Activated naive CD4-positive, alpha-beta T cell treated with anti-CD3 and anti-CD28 coated beads, Interleukin-2, amount 10 ng/mL, durations not matched to agents 7 days and 5 days (primary cell): ENCODE data around the gene SZRD1.

Source experiments
- CTCF ChIA-PET: fragments of 350-600 bp; sonication (Branson Sonifier 250); formaldehyde crosslinking; loops from one replicate; lab custom pipeline; 2021; ENCODE audit warnings: antibody characterized with exemption; lab: Charles Lee
- DNase-seq: peaks from one replicate; pipeline ENCODE4 v3.0.0-alpha.2; 2020
- H3K27ac Mint-ChIP-seq: one replicate; pipeline ENCODE4 v1.8.0; 2021; ENCODE audit warnings: mild to moderate bottlenecking, moderate library complexity, mixed read lengths
- H3K27me3 Mint-ChIP-seq: one replicate; pipeline ENCODE4 v1.8.0; 2021; ENCODE audit warnings: mild to moderate bottlenecking, mixed read lengths
- H3K36me3 Mint-ChIP-seq: one replicate; pipeline ENCODE4 v1.8.0; 2021; ENCODE audit warnings: mixed read lengths
- H3K4me1 Mint-ChIP-seq: one replicate; pipeline ENCODE4 v1.8.0; 2021; ENCODE audit warnings: mixed read lengths
- H3K4me3 Mint-ChIP-seq: one replicate; pipeline ENCODE4 v1.8.0; 2021; ENCODE audit warnings: mild to moderate bottlenecking, moderate library complexity, mixed read lengths
- H3K9me3 Mint-ChIP-seq: one replicate; pipeline ENCODE4 v1.8.0; 2021; ENCODE audit warnings: mixed read lengths

The SZRD1 gene

GRCh38 chr1:16394977-16395376, 27.9 kb downstream of the SZRD1 start:
- H3K36me3 Mint-ChIP-seq: peaks cover 34% of the 10 kb centered on the region
- H3K27me3 Mint-ChIP-seq: no peaks in the 10 kb centered on the region
- DNase-seq: no peak
- H3K9me3 Mint-ChIP-seq: no peaks in the 10 kb centered on the region
- H3K27ac Mint-ChIP-seq: peak overlapping the region; percentile 65
- H3K4me3 Mint-ChIP-seq: no peak overlapping the region
- CTCF ChIA-PET: no interaction called here
- peaks cover 31% of the 10 kb centered on the region for H3K4me1 Mint-ChIP-seq

DNA sequence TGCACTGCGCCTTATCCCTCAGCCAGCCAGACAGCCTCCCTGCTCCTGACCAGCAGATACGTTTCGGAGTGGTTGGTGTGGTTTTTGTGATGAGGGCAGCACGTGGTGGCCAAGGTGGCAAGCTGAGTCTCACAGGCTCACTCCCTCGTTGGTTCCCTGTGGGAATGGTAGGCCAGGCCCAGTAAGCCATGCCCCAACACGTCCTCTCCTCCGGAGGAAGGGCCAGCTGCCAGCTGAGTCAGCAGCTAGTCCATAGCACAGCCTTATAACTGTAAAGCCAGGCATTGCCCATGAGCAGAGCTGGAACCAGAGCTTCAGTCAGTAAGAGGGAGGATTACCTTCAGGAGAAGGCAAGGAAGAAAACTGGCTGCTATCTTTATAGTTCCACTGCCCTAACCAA, 29.5 kb downstream of the SZRD1 start:
- H3K36me3 Mint-ChIP-seq: peaks cover 25% of the 10 kb centered on the region
- peaks cover 15% of the 10 kb centered on the region for H3K4me1 Mint-ChIP-seq
- peak overlapping the region; percentile 37 for H3K27ac Mint-ChIP-seq
- no peak overlapping the region for H3K4me3 Mint-ChIP-seq
- H3K9me3 Mint-ChIP-seq: no peaks in the 10 kb centered on the region
- no peaks in the 10 kb centered on the region for H3K27me3 Mint-ChIP-seq
- CTCF ChIA-PET: no interaction called here
- DNase-seq: no peak

GRCh38 chr1:16397120-16397519, 30.1 kb downstream of the SZRD1 start:
- no peak overlapping the region for H3K27ac Mint-ChIP-seq
- H3K9me3 Mint-ChIP-seq: no peaks in the 10 kb centered on the region
- peaks cover 10% of the 10 kb centered on the region for H3K4me1 Mint-ChIP-seq
- H3K4me3 Mint-ChIP-seq: no peak overlapping the region
- peaks cover 25% of the 10 kb centered on the region for H3K36me3 Mint-ChIP-seq
- no peaks in the 10 kb centered on the region for H3K27me3 Mint-ChIP-seq
- CTCF ChIA-PET: no interaction called here
- no peak for DNase-seq

- CTCF ChIA-PET: no interaction called here
- peak overlapping the region; percentile 11 for H3K27ac Mint-ChIP-seq
Observed at GRCh38 chr1:16398371-16398953, 31.4 kb downstream of the SZRD1 start.

GRCh38 chr1:16402742-16403141, 35.7 kb downstream of the SZRD1 start:
- Mint-ChIP-seq H3K36me3 (peaks cover 10% of the 10 kb centered on the region), H3K9me3 (no peaks in the 10 kb centered on the region), H3K4me1 (no peaks in the 10 kb centered on the region), H3K27ac (no peak overlapping the region), H3K4me3 (no peak overlapping the region), H3K27me3 (peaks cover 13% of the 10 kb centered on the region)
- DNase-seq: no peak
- CTCF ChIA-PET: no interaction called here

More at GRCh38 chr1:16398371-16398953, 31.4 kb downstream of the SZRD1 start:
- H3K36me3 Mint-ChIP-seq: peaks cover 20% of the 10 kb centered on the region
- no peaks in the 10 kb centered on the region for H3K4me1 Mint-ChIP-seq
- no peaks in the 10 kb centered on the region for H3K27me3 Mint-ChIP-seq
- H3K9me3 Mint-ChIP-seq: no peaks in the 10 kb centered on the region
- no peak for DNase-seq
- H3K4me3 Mint-ChIP-seq: no peak overlapping the region

DNA sequence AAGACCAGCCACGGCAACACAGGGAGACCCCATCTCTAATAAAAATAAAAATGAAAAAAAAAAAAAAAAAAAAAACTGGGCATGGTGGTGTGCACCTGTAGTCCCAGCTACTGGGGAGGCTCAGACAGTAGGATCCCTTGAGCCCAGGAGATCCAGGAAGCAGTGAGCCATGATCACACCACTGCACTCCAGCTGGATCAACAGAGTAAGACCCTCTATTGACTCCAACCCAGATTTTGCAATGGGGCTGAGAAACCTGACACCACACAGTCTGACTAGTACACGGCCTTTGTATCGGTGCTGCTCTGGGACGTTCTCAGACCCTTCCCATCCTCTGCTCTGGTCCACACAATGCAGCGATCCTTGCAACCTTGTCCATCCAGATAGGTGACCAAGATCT, 38.4 kb downstream of the SZRD1 start:
- no peak for DNase-seq
- CTCF ChIA-PET: no interaction called here
- H3K36me3 Mint-ChIP-seq: no peaks in the 10 kb centered on the region
- H3K4me3 Mint-ChIP-seq: no peak overlapping the region
- peaks cover 32% of the 10 kb centered on the region for H3K27me3 Mint-ChIP-seq
- H3K9me3 Mint-ChIP-seq: no peaks in the 10 kb centered on the region
- no peaks in the 10 kb centered on the region for H3K4me1 Mint-ChIP-seq
- no peak overlapping the region for H3K27ac Mint-ChIP-seq

GRCh38 chr1:16406868-16407267, 39.8 kb downstream of the SZRD1 start:
- Mint-ChIP-seq H3K36me3 (no peaks in the 10 kb centered on the region), H3K4me3 (no peak overlapping the region), H3K9me3 (no peaks in the 10 kb centered on the region), H3K4me1 (no peaks in the 10 kb centered on the region), H3K27me3 (peaks cover 37% of the 10 kb centered on the region), H3K27ac (no peak overlapping the region)
- CTCF ChIA-PET: no interaction called here
- no peak for DNase-seq

- Mint-ChIP-seq H3K27me3 (peaks cover 49% of the 10 kb centered on the region), H3K4me3 (no peak overlapping the region), H3K36me3 (no peaks in the 10 kb centered on the region), H3K9me3 (no peaks in the 10 kb centered on the region), H3K4me1 (no peaks in the 10 kb centered on the region), H3K27ac (no peak overlapping the region)
- DNase-seq: no peak
- CTCF ChIA-PET: no interaction called here
Observed at GRCh38 chr1:16409536-16410152, 42.6 kb downstream of the SZRD1 start.

DNA sequence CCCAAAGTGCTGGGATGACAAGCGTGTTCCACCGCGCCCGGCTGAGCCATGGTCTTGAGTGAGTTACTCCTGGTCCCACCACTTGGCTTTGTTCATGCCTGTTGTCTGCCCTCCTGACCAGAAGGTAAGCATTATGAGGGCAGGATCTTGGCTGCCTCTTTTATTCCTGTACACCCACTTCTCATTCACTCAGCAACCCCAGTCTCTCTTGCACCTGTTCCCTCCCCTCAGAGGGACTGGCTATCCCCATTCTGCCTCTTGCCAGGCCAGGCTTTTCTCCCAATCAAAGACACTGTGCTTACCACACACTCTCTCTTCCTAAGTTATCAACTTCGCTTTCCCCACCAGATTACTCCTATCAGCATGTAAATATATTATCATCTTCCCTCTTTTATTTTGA, 43.8 kb downstream of the SZRD1 start:
- DNase-seq: no peak
- Mint-ChIP-seq H3K36me3 (no peaks in the 10 kb centered on the region), H3K9me3 (no peaks in the 10 kb centered on the region), H3K27me3 (peaks cover 45% of the 10 kb centered on the region), H3K4me3 (no peak overlapping the region), H3K27ac (no peak overlapping the region), H3K4me1 (no peaks in the 10 kb centered on the region)
- CTCF ChIA-PET: no interaction called here

GRCh38 chr1:16413191-16413590, 46.1 kb downstream of the SZRD1 start:
- DNase-seq: no peak
- H3K36me3 Mint-ChIP-seq: no peaks in the 10 kb centered on the region
- peaks cover 4% of the 10 kb centered on the region for H3K4me1 Mint-ChIP-seq
- CTCF ChIA-PET: no interaction called here
- peaks cover 40% of the 10 kb centered on the region for H3K27me3 Mint-ChIP-seq
- no peaks in the 10 kb centered on the region for H3K9me3 Mint-ChIP-seq
- no peak overlapping the region for H3K27ac Mint-ChIP-seq
- no peak overlapping the region for H3K4me3 Mint-ChIP-seq

GRCh38 chr1:16418823-16419425, 51.9 kb downstream of the SZRD1 start:
- peaks cover 45% of the 10 kb centered on the region for H3K4me1 Mint-ChIP-seq
- peaks cover 5% of the 10 kb centered on the region for H3K27me3 Mint-ChIP-seq
- H3K9me3 Mint-ChIP-seq: no peaks in the 10 kb centered on the region
- H3K36me3 Mint-ChIP-seq: peaks cover 1% of the 10 kb centered on the region
- DNase-seq: no peak
- H3K27ac Mint-ChIP-seq: peak overlapping the region; percentile 92
- CTCF ChIA-PET: interaction anchor here (2.0 kb wide), 1 partner anchor 44 kb away, joined by 4 read pairs; no protein-coding TSS in a partner anchor
- no peak overlapping the region for H3K4me3 Mint-ChIP-seq

GRCh38 chr1:16420424-16421118, 53.5 kb downstream of the SZRD1 start:
- H3K9me3 Mint-ChIP-seq: no peaks in the 10 kb centered on the region
- CTCF ChIA-PET: interaction anchor here (0.8 to 2.6 kb wide), 5 partner anchors 20 to 57 kb away, joined by 3 to 12 read pairs (median 4); partner anchors contain the start of gene NECAP2
- peak; percentile 82 for DNase-seq
- peaks cover 10% of the 10 kb centered on the region for H3K27me3 Mint-ChIP-seq
- H3K4me1 Mint-ChIP-seq: peaks cover 46% of the 10 kb centered on the region
- H3K36me3 Mint-ChIP-seq: peaks cover 1% of the 10 kb centered on the region
- peak overlapping the region; percentile 92 for H3K27ac Mint-ChIP-seq
- H3K4me3 Mint-ChIP-seq: peak overlapping the region; percentile 15

DNA sequence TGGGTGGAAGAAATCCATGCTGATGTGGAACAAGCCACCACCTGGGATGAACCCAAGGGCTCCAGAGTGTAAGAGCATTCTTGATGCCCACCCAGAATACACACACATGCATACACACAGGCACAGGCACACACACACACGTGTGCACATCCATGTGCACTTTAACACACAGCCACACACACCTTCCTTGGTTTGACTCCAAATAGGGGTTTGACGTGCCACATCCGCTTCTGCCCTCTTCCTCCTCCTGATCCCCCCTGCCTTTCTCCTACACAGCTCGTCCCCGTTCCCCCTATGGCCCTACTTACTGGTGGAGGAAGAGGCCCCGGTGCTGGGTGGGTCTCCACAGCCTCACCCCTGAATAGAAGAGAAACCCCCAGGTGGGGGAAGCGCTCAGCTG, 54.2 kb downstream of the SZRD1 start:
- CTCF ChIA-PET: interaction anchor here (0.8 to 2.6 kb wide), 3 partner anchors 19 to 34 kb away, joined by 3 to 12 read pairs (median 3); partner anchors contain the start of gene NECAP2
- H3K36me3 Mint-ChIP-seq: peaks cover 1% of the 10 kb centered on the region
- peaks cover 11% of the 10 kb centered on the region for H3K27me3 Mint-ChIP-seq
- H3K9me3 Mint-ChIP-seq: no peaks in the 10 kb centered on the region
- H3K4me1 Mint-ChIP-seq: peaks cover 46% of the 10 kb centered on the region
- peak overlapping the region; percentile 15 for H3K4me3 Mint-ChIP-seq
- H3K27ac Mint-ChIP-seq: peak overlapping the region; percentile 92
- DNase-seq: peak; percentile 38

DNA sequence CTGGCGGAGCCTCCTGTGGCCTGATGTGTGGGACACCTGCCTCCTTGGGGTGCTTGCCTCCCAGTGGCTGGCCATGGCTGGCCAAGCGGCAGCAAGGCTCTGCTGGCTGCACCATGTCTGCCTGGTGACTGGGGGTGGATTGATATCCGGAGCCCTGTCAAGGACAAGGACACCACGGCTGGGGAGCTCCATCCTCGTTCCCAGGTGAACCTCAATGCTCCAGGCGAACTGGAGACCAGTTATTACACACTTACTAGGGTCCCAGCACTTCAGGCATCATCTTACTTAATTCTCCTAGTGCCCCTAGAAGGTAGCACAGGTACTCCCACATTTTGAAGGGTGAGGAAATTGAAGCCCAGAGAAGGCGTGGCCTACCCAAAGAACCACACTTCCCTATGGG, 55.0 kb downstream of the SZRD1 start:
- peak overlapping the region; percentile 92 for H3K27ac Mint-ChIP-seq

More for the DNA sequence above, 55.0 kb downstream of the SZRD1 start:
- H3K4me1 Mint-ChIP-seq: peaks cover 46% of the 10 kb centered on the region
- H3K9me3 Mint-ChIP-seq: no peaks in the 10 kb centered on the region
- H3K36me3 Mint-ChIP-seq: peaks cover 1% of the 10 kb centered on the region
- H3K27me3 Mint-ChIP-seq: peaks cover 11% of the 10 kb centered on the region
- DNase-seq: no peak
- no peak overlapping the region for H3K4me3 Mint-ChIP-seq
- CTCF ChIA-PET: interaction anchor here (0.7 to 2.6 kb wide), 2 partner anchors 18 to 50 kb away, joined by 4 to 12 read pairs; partner anchors contain the start of gene NECAP2
